NCI-H146 treated with DMSO at 0.1 percent for 48 hours (cell line): ENCODE measurements around the gene SLC22A7.

Experiments
- DNase-seq: peaks from one replicate; lab custom pipeline; 2025; ENCODE audit not compliant: unreplicated experiment; lab: John Stamatoyannopoulos, UW

The SLC22A7 gene

GRCh38 chr6:43282636-43283513, 15.2 kb upstream of the SLC22A7 start:
- no peak for DNase-seq

- no peak for DNase-seq
Measured at GRCh38 chr6:43283514-43283901, 14.6 kb upstream of the SLC22A7 start.

- DNase-seq, result no peak
Measured at GRCh38 chr6:43283905-43284304, 14.2 kb upstream of the SLC22A7 start.

GRCh38 chr6:43284991-43285781, 12.9 kb upstream of the SLC22A7 start:
- no peak for DNase-seq

GRCh38 chr6:43285832-43286231, 12.2 kb upstream of the SLC22A7 start:
- no peak for DNase-seq

- no peak for DNase-seq
Measured at GRCh38 chr6:43286456-43286979, 11.5 kb upstream of the SLC22A7 start.

GRCh38 chr6:43286980-43287716, 10.9 kb upstream of the SLC22A7 start:
- DNase-seq, result no peak

GRCh38 chr6:43287717-43288679, 10.1 kb upstream of the SLC22A7 start:
- no peak for DNase-seq

- no peak for DNase-seq
Measured at GRCh38 chr6:43290339-43290904, 7.6 kb upstream of the SLC22A7 start.

- no peak for DNase-seq
Measured at GRCh38 chr6:43290905-43291355, 7.1 kb upstream of the SLC22A7 start.

- DNase-seq, result no peak
Measured at GRCh38 chr6:43291708-43292107, 6.4 kb upstream of the SLC22A7 start.

GRCh38 chr6:43292341-43292740, 5.7 kb upstream of the SLC22A7 start:
- no peak for DNase-seq

- no peak for DNase-seq
Measured at GRCh38 chr6:43292763-43293318, 5.2 kb upstream of the SLC22A7 start.

- DNase-seq, result no peak
Measured at GRCh38 chr6:43293698-43294097, 4.4 kb upstream of the SLC22A7 start.

GRCh38 chr6:43294536-43294935, 3.5 kb upstream of the SLC22A7 start:
- DNase-seq, result no peak

- DNase-seq, result no peak
Measured at GRCh38 chr6:43295456-43295855, 2.6 kb upstream of the SLC22A7 start.

GRCh38 chr6:43296780-43297497, 1.1 kb upstream of the SLC22A7 start:
- no peak for DNase-seq

GRCh38 chr6:43298565-43299337, 691 bp downstream of the SLC22A7 start:
- DNase-seq, result no peak
